K562 (cell line): Measurements from ENCODE around the gene RPRML. TPM values are rescaled to one million over a fixed set of nuclear protein-coding genes. Genes with fewer than 3 reads are reported as not detected.

ENCODE experiments used
- ATAC-seq: fragments of 200-7000 bp; cut with Tn5 transposase; 3 replicates; pipeline ENCODE4 v1.9.1; 2020; ENCODE audit warnings: moderate library complexity
- BruUV-seq: library from RNA; stranded (reverse); fragments of 400-500 nt; replicated peaks from 2 replicates; lab custom pipeline; 2021; lab: Mats Ljungman, UMichigan
- CTCF ChIA-PET: fragments of 300-600 bp; formaldehyde crosslinking; extraction: SDS; loops from one replicate; lab custom pipeline; 2021; ENCODE audit warnings: low intra/inter-chr PET ratio; lab: Yijun Ruan, JAX
- POLR2A ChIA-PET: fragments of 300-600, 350-650 bp; sonication (Branson Sonifier 250); formaldehyde crosslinking; extraction: SDS; loops from one replicate; lab custom pipeline; 2021; ENCODE audit warnings: antibody characterized with exemption, inconsistent platforms; lab: Yijun Ruan, JAX
- DNase-seq, 4 experiments: peaks; one replicate each; pipeline versions ENCODE4 v3.0.0 to v3.0.0-alpha.2; 2011 to 2018; ENCODE audit warnings: low spot score in 3 of 4, mixed read lengths in 3 of 4; ENCODE audit errors: extremely low read depth in 1 of 4
- FAIRE-seq: peaks from 2 replicates; lab custom pipeline; 2011; peaks lifted over from hg19 to GRCh38; lab: Jason Lieb, UNC
- H2AFZ ChIP-seq: 2 replicates; pipeline ENCODE4 v1.6.0; 2011; ENCODE audit warnings: low read depth, low read length, control low read depth, inconsistent platforms
- H3K27ac ChIP-seq: fragments of 200-600 bp; 3 replicates; pipeline ENCODE4 v1.8.0; 2011; ENCODE audit warnings: low read depth, mild to moderate bottlenecking, control low read depth, inconsistent platforms, low read length, moderate library complexity, mixed read lengths; ENCODE audit errors: extremely low read depth
- H3K27me3 ChIP-seq, 2 experiments: fragments of 300-600 bp in 1 of 2; 2 replicates in 1 of 2; 3 replicates in 1 of 2; pipeline versions ENCODE4 v1.6.0 to v1.8.0; 2011; ENCODE audit warnings: inconsistent platforms in 2 of 2, low read length in 2 of 2, mild to moderate bottlenecking in 1 of 2, mixed read lengths in 1 of 2, moderate library complexity in 1 of 2; ENCODE audit not compliant: control insufficient read depth in 2 of 2, insufficient read depth in 2 of 2
- H3K36me3 ChIP-seq: fragments of 300-600 bp; 3 replicates; pipeline ENCODE4 v1.8.0; 2011; ENCODE audit warnings: mild to moderate bottlenecking, low read length, inconsistent platforms; ENCODE audit not compliant: control insufficient read depth, insufficient read depth
- H3K4me1 ChIP-seq, 2 experiments: fragments of 200-600 bp in 1 of 2; replicated peaks in 1 of 2; 2 replicates in 1 of 2; 3 replicates in 1 of 2; pipeline versions ENCODE4 v1.5.1 to v1.8.0; 2011; ENCODE audit warnings: inconsistent platforms in 2 of 2, low read length in 2 of 2, mild to moderate bottlenecking in 1 of 2, mixed read lengths in 1 of 2, moderate library complexity in 1 of 2; ENCODE audit not compliant: control insufficient read depth in 2 of 2, insufficient read depth in 2 of 2
- H3K4me2 ChIP-seq: 2 replicates; pipeline ENCODE4 v1.6.1; 2011; ENCODE audit warnings: low read length, control low read depth, inconsistent platforms, mixed read lengths; ENCODE audit not compliant: insufficient read depth
- H3K4me3 ChIP-seq: fragments of 200-600 bp; sonication (generic), shearing (Covaris generic); 2 replicates; pipeline ENCODE4 v1.5.1; 2016; ENCODE audit warnings: control low read depth, inconsistent platforms
- H3K79me2 ChIP-seq: fragments of 200-600 bp; 3 replicates; pipeline ENCODE4 v1.8.0; 2011; ENCODE audit warnings: low read length, inconsistent platforms; ENCODE audit not compliant: control insufficient read depth, insufficient read depth
- H3K9ac ChIP-seq, 2 experiments: 2 replicates each; pipeline versions ENCODE4 v1.6.0 to v1.6.1; 2011; ENCODE audit warnings: low read depth in 2 of 2, low read length in 2 of 2, control low read depth in 1 of 2, inconsistent platforms in 1 of 2, mild to moderate bottlenecking in 1 of 2, mixed read lengths in 1 of 2; ENCODE audit not compliant: insufficient read depth in 1 of 2
- H3K9me1 ChIP-seq: one replicate; pipeline ENCODE4 v1.6.0; 2011; ENCODE audit warnings: inconsistent platforms, mild to moderate bottlenecking, low read length, moderate library complexity; ENCODE audit not compliant: control insufficient read depth, insufficient read depth
- H3K9me3 ChIP-seq: replicated peaks from 2 replicates; pipeline ENCODE4 v1.5.1; 2011; ENCODE audit warnings: low read depth, low read length, inconsistent platforms; ENCODE audit not compliant: control insufficient read depth, insufficient read depth
- H4K20me1 ChIP-seq: replicated peaks from 2 replicates; pipeline ENCODE4 v1.6.1; 2011; ENCODE audit warnings: low read length, inconsistent platforms, mixed read lengths; ENCODE audit not compliant: control insufficient read depth, insufficient read depth
- ATF4 ChIP-seq: fragments of 450-650 bp; formaldehyde crosslinking; IDR thresholded peaks from 2 replicates; pipeline ENCODE4 v1.4.0; 2022; ENCODE audit warnings: mild to moderate bottlenecking, moderate library complexity
- BMI1 ChIP-seq: fragments of 150-350 bp; IDR thresholded peaks from 2 replicates; pipeline ENCODE4 v1.6.1; 2014; ENCODE audit warnings: low read length
- CEBPG ChIP-seq, 3 experiments: fragments of 200-800 bp in 1 of 3; sonication (Bioruptor generic) in 1 of 3; sonication (generic) in 1 of 3; formaldehyde crosslinking in 1 of 3; IDR thresholded peaks in 2 of 3; conservative IDR thresholded peaks in 1 of 3; 2 replicates each; pipeline versions ENCODE4 v1.6.1 to v1.8.0; 2016 to 2022; ENCODE audit warnings: missing compliant biosample characterization in 2 of 3, missing genetic modification characterization in 2 of 3, mild to moderate bottlenecking in 1 of 3, missing genetic modification reagents in 1 of 3
- CREB3 ChIP-seq: fragments of 450-650 bp; conservative IDR thresholded peaks from 2 replicates; pipeline ENCODE4 v1.6.1; 2016; ENCODE audit warnings: missing genetic modification characterization, low read depth, mild to moderate bottlenecking, missing compliant biosample characterization, moderate library complexity
- ESRRB ChIP-seq: fragments of 250-450 bp; sonication (Bioruptor Pico); IDR thresholded peaks from 2 replicates; pipeline ENCODE4 v1.5.0; 2020; ENCODE audit warnings: mild to moderate bottlenecking, moderate library complexity, borderline replicate concordance
- ETV6 ChIP-seq, 3 experiments: fragments of 150-350 bp in 1 of 3; sonication (generic) in 1 of 3; formaldehyde crosslinking in 1 of 3; IDR thresholded peaks; 2 replicates each; pipeline versions ENCODE4 v1.6.1 to v1.8.0; 2014 to 2022; ENCODE audit warnings: borderline replicate concordance in 2 of 3, low read depth in 2 of 3, antibody characterized with exemption in 1 of 3, low read length in 1 of 3, mild to moderate bottlenecking in 1 of 3, missing genetic modification reagents in 1 of 3
- POLR2AphosphoS5 ChIP-seq: IDR thresholded peaks from 2 replicates; pipeline ENCODE4 v1.6.1; 2011; ENCODE audit warnings: mild to moderate bottlenecking, low read depth, low read length, moderate library complexity; ENCODE audit not compliant: control insufficient read depth, insufficient read depth
- SIRT6 ChIP-seq: IDR thresholded peaks from one replicate; pipeline ENCODE4 v1.6.1; 2012; ENCODE audit warnings: low read depth, mild to moderate bottlenecking, control low read depth, inconsistent platforms, low read length, moderate library complexity
- SRSF1 ChIP-seq: fragments of 200-400 bp; formaldehyde crosslinking; IDR thresholded peaks from 2 replicates; pipeline ENCODE4 v1.6.1; 2017; ENCODE audit warnings: mild to moderate bottlenecking, low read depth, low read length, moderate library complexity
- TRIM25 ChIP-seq: fragments of 450-650 bp; IDR thresholded peaks from 2 replicates; pipeline ENCODE4 v1.7.0; 2016; ENCODE audit warnings: borderline replicate concordance
- ZNF146 ChIP-seq: IDR thresholded peaks from one replicate; pipeline ENCODE4 v1.6.1; 2018; ENCODE audit warnings: missing compliant biosample characterization; ENCODE audit not compliant: unreplicated experiment
- ZNF277 ChIP-seq: fragments of 250-450 bp; sonication (Bioruptor Pico); IDR thresholded peaks from 2 replicates; pipeline ENCODE4 v1.8.0; 2022; ENCODE audit warnings: inconsistent platforms, mild to moderate bottlenecking, moderate library complexity, borderline replicate concordance
- WGBS: fragments of 100-300 bp; shearing (Covaris generic); methylation state at CpG from one replicate; pipeline ENCODE4 v1.1.6; 2016; ENCODE audit warnings: low coverage, mixed read lengths; ENCODE audit not compliant: insufficient coverage; ENCODE audit errors: missing lambda C conversion rate; 5-methylcytosine and 5-hydroxymethylcytosine counted together
- in situ Hi-C: fragments of 300-500 bp; cut with MboI; formaldehyde crosslinking; loops from 4 replicates; pipeline ENCODE4 v1.15.0; 2018; ENCODE audit warnings: inconsistent platforms, mixed read lengths
- intact Hi-C: fragments of 100-400 bp; cut with micrococcal nuclease; formaldehyde crosslinking; loops from 2 replicates; pipeline ENCODE4 v1.14.2; 2022
- polyA plus RNA-seq, 8 experiments: library from polyadenylated mRNA; depleted of rRNA in 4 of 8; stranded (reverse) in 5 of 8; unstranded in 3 of 8; fragments of >200 nt; fragmentation: Nextera tagmentation in 2 of 8; fragmentation: Illumina TruSeq in 1 of 8; extraction: Ambion mirVana in 2 of 8; extraction: Trizol in 1 of 8; gene quantifications; 2 replicates each; pipeline versions ENCODE4 v1.2.1 to v1.2.3, GENCODE V29; 2011 to 2014; ENCODE audit warnings: inconsistent platforms in 1 of 8, missing spikeins in 1 of 8
- total RNA-seq, 7 experiments: library from RNA; depleted of rRNA in 6 of 7; stranded (reverse); fragments of >200 nt in 6 of 7; fragmentation: Illumina TruSeq in 2 of 7; extraction: Trizol in 2 of 7; gene quantifications; 2 replicates each; pipeline versions ENCODE4 v1.2.1 to v1.2.3, GENCODE V29; 2011 to 2021; ENCODE audit warnings: low replicate concordance in 1 of 7
- TF ChIP-seq, protein P1 (sequence below): sonication (generic); formaldehyde crosslinking; IDR thresholded peaks from 2 replicates; pipeline ENCODE4 v1.8.0; 2022; ENCODE audit warnings: mild to moderate bottlenecking, missing genetic modification reagents

RPRML gene
- total and polyA plus RNA-seq, 9 of the 15 experiments (the other 6 are each of a cell fraction or from before 2014, with no cell fraction given) = not detected

DNA sequence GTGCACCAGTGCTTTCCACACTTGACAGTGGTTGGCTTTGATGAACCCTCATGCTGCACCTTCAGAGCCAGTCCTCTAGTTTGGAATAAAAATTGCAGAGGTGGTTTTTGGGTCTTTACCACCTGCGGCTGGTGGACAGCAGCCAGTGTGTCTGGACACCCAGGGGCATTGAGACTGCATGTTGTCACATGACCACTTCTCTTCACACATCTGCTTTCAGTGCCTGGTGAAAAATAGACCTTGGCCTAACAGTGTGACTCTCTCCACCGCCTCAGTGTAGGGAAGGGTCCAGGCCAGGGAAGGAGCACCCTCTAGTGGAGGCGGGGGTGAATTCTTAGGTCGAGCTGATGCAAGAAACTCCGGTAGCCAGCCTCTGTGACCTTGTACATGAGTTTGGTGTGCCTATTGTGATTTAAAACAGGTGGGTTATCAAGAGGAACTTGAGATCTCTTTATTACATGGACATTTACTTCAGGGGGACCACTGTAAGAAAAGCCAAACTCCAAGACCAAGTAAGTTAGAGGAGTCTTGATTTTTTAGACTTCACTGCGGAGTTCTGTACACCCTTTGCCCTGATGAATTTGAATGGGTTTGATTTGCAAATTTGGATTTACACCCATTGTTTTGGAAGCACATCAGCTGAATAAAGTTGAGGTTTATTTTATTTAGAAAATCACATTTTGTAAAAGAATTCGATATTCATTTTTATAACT, 38.2 kb downstream of the RPRML start:
- CTCF ChIA-PET = interaction anchor here (1.1 to 2.6 kb wide), 4 partner anchors 59 to 675 kb away, joined by 3 to 11 read pairs (median 6); no protein-coding TSS in a partner anchor
- Histone ChIP-seq H2AFZ (no peak overlapping the region), H3K4me2 (no peak overlapping the region), H4K20me1 (peaks cover 29% of the 10 kb centered on the region), H3K9ac (no peak overlapping the region), H3K36me3 (peaks cover 51% of the 10 kb centered on the region), H3K4me3 (no peak overlapping the region), H3K27me3 (no peaks in the 10 kb centered on the region), H3K9me3 (no peaks in the 10 kb centered on the region), H3K27ac (no peak overlapping the region), H3K9me1 (no peaks in the 10 kb centered on the region), H3K79me2 (0 out of 3 replicates have a peak, but pooled peaks cover 3% of the 10 kb centered on the region), H3K4me1 (peaks cover 18% of the 10 kb centered on the region in 2 experiments)
- in situ Hi-C loops (no loop called here), intact Hi-C loops (loop anchor here (1.0 to 5.0 kb wide), 3 partner anchors 39 to 376 kb away; no protein-coding TSS in a partner anchor)
- FAIRE-seq (peak; percentile 96), DNase-seq (peak; percentile 82 to 90 (median 83)), ATAC-seq (peak; percentile 87)
- POLR2A ChIA-PET = interaction anchor here (0.6 to 2.4 kb wide), 4 partner anchors 9 to 50 kb away, joined by 3 to 9 read pairs (median 4); partner anchors contain the start of gene GOSR2
- WGBS = 37% methylated on average over 7 of the region's 7 CpGs
- no TSS peak for BruUV-seq
- TF ChIP-seq ETV6 (IDR thresholded peaks at IDR 0.05; ENCODE audit: borderline replicate concordance in 1 of 2, low read depth in 2 of 2, low read length in 1 of 2) (no peak), ETV6 (CRISPR knock-in tag; IDR thresholded peaks at IDR 0.05; ENCODE audit: borderline replicate concordance) (no peak), BMI1 (no peak), CEBPG (CRISPR knock-in tag; IDR thresholded peaks at IDR 0.05) (peak; percentile 96), CEBPG (tag; conservative IDR thresholded peaks at IDR 0.05 in 1 of 2, IDR thresholded peaks at IDR 0.05 in 1 of 2) (peak; percentile 69 to 70), ATF4 (CRISPR knock-in tag) (peak; percentile 92), ZNF146 (no peak), ZNF277 (CRISPR knock-in tag) (no peak), ESRRB (CRISPR knock-in tag) (no peak), CREB3 (tag) (no peak), TRIM25 (no peak), SRSF1 (no peak), POLR2AphosphoS5 (no peak), SIRT6 (no peak)
- TF ChIP-seq, protein P1, sequence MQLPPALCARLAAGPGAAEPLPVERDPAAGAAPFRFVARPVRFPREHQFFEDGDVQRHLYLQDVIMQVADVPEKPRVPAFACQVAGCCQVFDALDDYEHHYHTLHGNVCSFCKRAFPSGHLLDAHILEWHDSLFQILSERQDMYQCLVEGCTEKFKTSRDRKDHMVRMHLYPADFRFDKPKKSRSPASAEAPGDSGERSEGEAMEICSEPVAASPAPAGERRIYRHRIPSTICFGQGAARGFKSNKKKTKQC (CRISPR knock-in tag) = no peak
